Esophagus squamous epithelium (tissue), 4 donors: Measurements from ENCODE around the gene CAMTA1.

ENCODE experiments used
- CTCF ChIP-seq, 6 experiments: fragments of 450-650 bp in 4 of 6; fragments of 200-600 bp in 2 of 6; sonication (generic) in 2 of 6; IDR thresholded peaks; one replicate each; pipeline ENCODE4 v1.5.1; 2016 to 2019; ENCODE audit warnings: antibody characterized with exemption in 6 of 6, mild to moderate bottlenecking in 4 of 6, moderate library complexity in 4 of 6
- POLR2A ChIP-seq, 4 donors: fragments of 450-650 bp; IDR thresholded peaks; one replicate each; pipeline ENCODE4 v1.6.1; 2017; ENCODE audit warnings: antibody characterized with exemption in 4 of 4, mild to moderate bottlenecking in 4 of 4, moderate library complexity in 3 of 4

- no peak for TF ChIP-seq CTCF (IDR thresholded peaks at IDR 0.05)
- TF ChIP-seq POLR2A (IDR thresholded peaks at IDR 0.05): no peak
Observed at GRCh38 chr1:7684861-7685635, 899.8 kb downstream of the CAMTA1 start.
